ENCODE measurements around the gene PARP14.

- TF ChIP-seq, protein P1, sequence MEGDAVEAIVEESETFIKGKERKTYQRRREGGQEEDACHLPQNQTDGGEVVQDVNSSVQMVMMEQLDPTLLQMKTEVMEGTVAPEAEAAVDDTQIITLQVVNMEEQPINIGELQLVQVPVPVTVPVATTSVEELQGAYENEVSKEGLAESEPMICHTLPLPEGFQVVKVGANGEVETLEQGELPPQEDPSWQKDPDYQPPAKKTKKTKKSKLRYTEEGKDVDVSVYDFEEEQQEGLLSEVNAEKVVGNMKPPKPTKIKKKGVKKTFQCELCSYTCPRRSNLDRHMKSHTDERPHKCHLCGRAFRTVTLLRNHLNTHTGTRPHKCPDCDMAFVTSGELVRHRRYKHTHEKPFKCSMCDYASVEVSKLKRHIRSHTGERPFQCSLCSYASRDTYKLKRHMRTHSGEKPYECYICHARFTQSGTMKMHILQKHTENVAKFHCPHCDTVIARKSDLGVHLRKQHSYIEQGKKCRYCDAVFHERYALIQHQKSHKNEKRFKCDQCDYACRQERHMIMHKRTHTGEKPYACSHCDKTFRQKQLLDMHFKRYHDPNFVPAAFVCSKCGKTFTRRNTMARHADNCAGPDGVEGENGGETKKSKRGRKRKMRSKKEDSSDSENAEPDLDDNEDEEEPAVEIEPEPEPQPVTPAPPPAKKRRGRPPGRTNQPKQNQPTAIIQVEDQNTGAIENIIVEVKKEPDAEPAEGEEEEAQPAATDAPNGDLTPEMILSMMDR (IDR thresholded peaks at IDR 0.05) = no peak
- no peak for TF ChIP-seq POLR2A (IDR thresholded peaks at IDR 0.05; ENCODE audit: low read length)
- TF ChIP-seq SREBF2 (IDR thresholded peaks at IDR 0.05) = no peak
- TF ChIP-seq CEBPB (IDR thresholded peaks at IDR 0.05) = no peak
- no peak for TF ChIP-seq EP300 (IDR thresholded peaks at IDR 0.05)
- TF ChIP-seq RAD21 (conservative IDR thresholded peaks at IDR 0.05 in 1 of 2, IDR thresholded peaks at IDR 0.05 in 1 of 2) = no peak
- no peak for TF ChIP-seq HDAC2 (IDR thresholded peaks at IDR 0.05)
- TF ChIP-seq ZSCAN20 (CRISPR knock-in tag; IDR thresholded peaks at IDR 0.05) = no peak
- TF ChIP-seq E2F6 (IDR thresholded peaks at IDR 0.05; ENCODE audit: borderline replicate concordance, low read depth) = no peak
- no peak for TF ChIP-seq MYC (IDR thresholded peaks at IDR 0.05; ENCODE audit: borderline replicate concordance, low read length)
- no peak for TF ChIP-seq BHLHE40 (IDR thresholded peaks at IDR 0.05; ENCODE audit: low read depth, low read length)
- no peak for TF ChIP-seq ZNF302 (CRISPR knock-in tag; IDR thresholded peaks at IDR 0.05)
Observed at GRCh38 chr3:122770521-122771202, 90.0 kb downstream of the PARP14 start.
